Lower lobe of right lung (tissue), 2 donors: ENCODE results near the gene CNTNAP4. TPM values are rescaled to one million over a fixed set of nuclear protein-coding genes. Genes with fewer than 3 reads are reported as not detected.

Experiments
- ATAC-seq, 2 donors: fragments of 200-7000 bp; cut with Tn5 transposase; one replicate each; pipeline ENCODE4 v1.9.1; 2020 to 2022; ENCODE audit warnings: mild to moderate bottlenecking in 2 of 2, moderate library complexity in 2 of 2
- DNase-seq: peaks from one replicate; pipeline ENCODE4 v3.0.0-alpha.2; 2020
- H3K27ac ChIP-seq: fragments of 200-600 bp; one replicate; pipeline ENCODE4 v1.8.0; 2022
- H3K27me3 ChIP-seq: fragments of 200-600 bp; one replicate; pipeline ENCODE4 v1.8.0; 2022; ENCODE audit warnings: low read depth
- H3K36me3 ChIP-seq: fragments of 200-600 bp; one replicate; pipeline ENCODE4 v1.8.0; 2022; ENCODE audit warnings: mild to moderate bottlenecking
- H3K4me1 ChIP-seq: fragments of 200-600 bp; one replicate; pipeline ENCODE4 v1.8.0; 2022
- H3K4me3 ChIP-seq: fragments of 200-600 bp; one replicate; pipeline ENCODE4 v1.8.0; 2022; ENCODE audit warnings: mild to moderate bottlenecking
- H3K9me3 ChIP-seq: fragments of 200-600 bp; one replicate; pipeline ENCODE4 v1.8.0; 2022
- CTCF ChIP-seq: fragments of 200-600 bp; IDR thresholded peaks from one replicate; pipeline ENCODE4 v1.8.0; 2022; ENCODE audit warnings: antibody characterized with exemption, mild to moderate bottlenecking
- intact Hi-C: fragments of 100-400 bp; cut with DNase I; formaldehyde crosslinking; loops from one replicate; pipeline ENCODE4 v1.11.0; 2022
- long read RNA-seq: library from polyadenylated mRNA; unstranded; transcript quantifications from one replicate; pipeline ENCODE4 v2.0.0, GENCODE V29; 2021
- total RNA-seq: library from RNA; stranded (reverse); fragmentation: NEBNext Ultra II Directional; extraction: Animal tissue kit (Norgen Biotek cat#: 25700); gene quantifications from one replicate; pipeline ENCODE4 v1.2.1, GENCODE V29; 2021
- donor health status: DM: no; HTN: yes; CAD: no; lungs with severe emphysema.

The CNTNAP4 gene
- total RNA-seq = not detected
- long read RNA-seq = 0 reads

- intact Hi-C loops = no loop called here
- TF ChIP-seq CTCF = no peak
- Histone ChIP-seq H3K36me3 (no peaks in the 10 kb centered on the region), H3K4me3 (no peak within 1 kb of the TSS), H3K9me3 (no peaks in the 10 kb centered on the region), H3K27me3 (no peaks in the 10 kb centered on the region), H3K27ac (no peak within 1 kb of the TSS), H3K4me1 (no peaks in the 10 kb centered on the region)
- ATAC-seq = peak in 1 of 2 donors; percentile 15
- DNase-seq = no peak
Observed at GRCh38 chr16:76276745-76277438, at the start of gene CNTNAP4. Gene CNTNAP4, plus strand, starts transcription at chr16:76277401. Its CDS starts 262 bp downstream, at chr16:76277663.

- TF ChIP-seq CTCF = no peak
- no peaks in the 10 kb centered on the region for H3K36me3 ChIP-seq
- no peak overlapping the region for H3K4me3 ChIP-seq
- intact Hi-C loops = no loop called here
- no peak for ATAC-seq
- no peak for DNase-seq
- H3K4me1 ChIP-seq = no peaks in the 10 kb centered on the region
- H3K27ac ChIP-seq = no peak overlapping the region
- no peaks in the 10 kb centered on the region for H3K27me3 ChIP-seq
- no peaks in the 10 kb centered on the region for H3K9me3 ChIP-seq
Observed at GRCh38 chr16:76228546-76229146, 48.6 kb upstream of the CNTNAP4 start.

DNA sequence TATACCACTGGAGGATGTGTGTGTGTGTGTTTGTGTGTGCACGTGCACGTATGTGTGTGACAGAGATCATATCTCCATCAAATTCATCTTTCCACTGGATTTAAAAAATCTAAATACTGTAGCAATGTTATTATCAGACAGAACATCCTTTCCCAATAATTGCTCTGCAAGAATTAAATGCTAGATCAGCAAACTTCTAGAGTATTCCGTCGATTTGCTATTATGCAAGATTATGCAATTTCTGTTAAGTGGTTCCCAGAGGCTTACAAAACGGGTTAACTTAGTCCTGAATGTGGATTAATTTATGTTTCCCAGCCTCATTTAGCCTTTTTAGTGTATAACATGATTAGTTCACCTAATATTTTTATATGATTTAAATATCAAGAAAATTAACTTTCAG, 44.5 kb upstream of the CNTNAP4 start:
- ATAC-seq = no peak
- DNase-seq = no peak
- no peaks in the 10 kb centered on the region for H3K36me3 ChIP-seq
- H3K9me3 ChIP-seq = no peaks in the 10 kb centered on the region
- H3K27me3 ChIP-seq = no peaks in the 10 kb centered on the region
- no peak overlapping the region for H3K4me3 ChIP-seq
- no peak overlapping the region for H3K27ac ChIP-seq
- no peak for TF ChIP-seq CTCF
- no peaks in the 10 kb centered on the region for H3K4me1 ChIP-seq
- intact Hi-C loops = no loop called here

DNA sequence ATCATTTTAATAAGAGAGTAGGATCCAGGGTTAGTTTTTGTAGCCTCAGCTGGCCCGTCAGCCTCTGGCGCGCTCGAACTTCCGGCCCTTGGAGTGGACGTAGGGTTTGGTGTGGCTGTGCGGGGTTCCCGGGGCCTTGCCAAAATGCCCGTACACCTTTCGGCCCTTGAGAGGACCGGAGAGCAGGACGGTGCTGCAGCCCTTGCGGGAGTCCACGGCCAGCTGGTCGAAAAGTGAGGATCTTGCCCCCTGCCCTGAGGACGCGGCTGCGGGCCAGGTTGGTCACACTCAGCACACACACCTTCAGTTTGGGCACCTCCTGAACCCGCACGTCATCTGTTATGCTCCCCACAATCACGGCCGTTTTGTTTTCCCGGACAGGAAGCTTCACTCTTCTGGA, 42.2 kb upstream of the CNTNAP4 start:
- H3K9me3 ChIP-seq = no peaks in the 10 kb centered on the region
- no peak overlapping the region for H3K27ac ChIP-seq
- intact Hi-C loops = no loop called here
- TF ChIP-seq CTCF = no peak
- H3K27me3 ChIP-seq = no peaks in the 10 kb centered on the region
- H3K4me3 ChIP-seq = no peak overlapping the region
- ATAC-seq = peak in 1 of 2 donors; percentile 25
- no peaks in the 10 kb centered on the region for H3K36me3 ChIP-seq
- no peaks in the 10 kb centered on the region for H3K4me1 ChIP-seq
- DNase-seq = no peak

DNA sequence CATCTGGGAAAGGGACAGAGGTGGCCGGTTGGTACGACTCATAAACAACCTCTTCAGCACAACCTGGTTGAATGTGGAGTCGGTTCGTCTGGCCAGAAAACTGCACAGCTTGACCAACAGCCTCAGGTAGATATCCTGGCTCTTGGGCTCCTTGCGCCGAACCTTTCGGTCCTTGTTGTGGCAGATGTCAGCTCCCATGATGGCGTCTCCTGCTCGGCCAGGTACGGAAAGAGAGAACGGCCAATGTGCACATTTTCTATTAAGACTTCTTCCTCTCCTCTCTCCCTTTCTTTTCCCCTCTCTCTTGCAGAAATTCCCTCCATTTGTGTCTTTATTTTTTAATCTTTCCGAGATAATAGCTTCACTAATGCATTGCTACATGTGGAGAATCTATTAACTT, 41.8 kb upstream of the CNTNAP4 start:
- ATAC-seq (no peak), DNase-seq (no peak)
- intact Hi-C loops = no loop called here
- no peaks in the 10 kb centered on the region for H3K27me3 ChIP-seq
- no peak overlapping the region for H3K27ac ChIP-seq
- no peak overlapping the region for H3K4me3 ChIP-seq
- H3K36me3 ChIP-seq = no peaks in the 10 kb centered on the region
- TF ChIP-seq CTCF = no peak
- no peaks in the 10 kb centered on the region for H3K9me3 ChIP-seq
- no peaks in the 10 kb centered on the region for H3K4me1 ChIP-seq
